ENCODE measurements around the gene CNOT4. TPM values are rescaled to one million over a fixed set of nuclear protein-coding genes. Genes with fewer than 3 reads are reported as not detected.

The CNOT4 gene
- total and polyA plus RNA-seq, 10 of the 15 experiments (the other 5 are each of a cell fraction or from before 2014, with no cell fraction given), result 9.4 to 29.6 (median 16.6) TPM

- no peaks in the 10 kb centered on the region for H3K9me3 ChIP-seq (replicated peaks; ENCODE audit: control insufficient read depth, insufficient read depth, low read length)
- CTCF ChIA-PET, result interaction anchor here (0.6 to 1.9 kb wide), 2 partner anchors 13 to 49 kb away, joined by 4 to 5 read pairs; no protein-coding TSS in a partner anchor
- H3K9ac ChIP-seq (ENCODE audit: control insufficient read depth, insufficient read depth, low read length), result no peak overlapping the region
- H2AFZ ChIP-seq (ENCODE audit: control insufficient read depth, low read depth, low read length), result no peak overlapping the region
- no peaks in the 10 kb centered on the region; a peak in 2 of 4 replicates for H3K27me3 ChIP-seq (replicated peaks in 1 of 2; ENCODE audit: control insufficient read depth in 2 of 2, insufficient read depth in 2 of 2, low read length in 1 of 2)
- intact Hi-C loops (cut with micrococcal nuclease; ENCODE audit: unreplicated experiment), result no loop called here
- RAD21 ChIA-PET (ENCODE audit: unreplicated experiment), result no interaction called here
- ATAC-seq, result no peak
- POLR2A ChIA-PET, result no interaction called here
- BruUV-seq (replicated peaks), result no TSS peak
- H4K20me1 ChIP-seq (ENCODE audit: control insufficient read depth, insufficient read depth), result no peaks in the 10 kb centered on the region
- H3K4me2 ChIP-seq (ENCODE audit: control insufficient read depth, insufficient read depth), result no peak overlapping the region
- H3K79me2 ChIP-seq (ENCODE audit: control insufficient read depth, insufficient read depth, low read length), result no peaks in the 10 kb centered on the region
- 22% methylated on average over 1 of the region's 1 CpG for WGBS (ENCODE audit: insufficient coverage, insufficient replicate concordance, low lambda C conversion rate, missing lambda C conversion rate)
- no peak overlapping the region for H3K27ac ChIP-seq (ENCODE audit: control insufficient read depth, insufficient read depth)
- FAIRE-seq, result no peak
- in situ Hi-C loops (cut with MboI), result no loop called here
- no peaks in the 10 kb centered on the region for H3K36me3 ChIP-seq (ENCODE audit: control insufficient read depth in 2 of 2, insufficient read depth in 2 of 2, low read length in 1 of 2)
- H3K4me3 ChIP-seq, result no peak overlapping the region
- no peak for DNase-seq (ENCODE audit: low read depth, low spot score)
- no peak for TF ChIP-seq TCF12 (IDR thresholded peaks at IDR 0.05; ENCODE audit: low read depth, low read length)
- no peak for TF ChIP-seq PAX5 (IDR thresholded peaks at IDR 0.05; ENCODE audit: borderline replicate concordance, low read depth, low read length)
- no peak for TF ChIP-seq YY1 (IDR thresholded peaks at IDR 0.05; ENCODE audit: low read depth, low read length)
- no peak for TF ChIP-seq ZBTB4 (CRISPR knock-in tag; IDR thresholded peaks at IDR 0.05)
- TF ChIP-seq ETV6 (conservative IDR thresholded peaks at IDR 0.05 in 1 of 2, IDR thresholded peaks at IDR 0.05 in 1 of 2; ENCODE audit: borderline replicate concordance in 1 of 2, low read depth in 1 of 2), result no peak
- no peak for TF ChIP-seq BCL11A (IDR thresholded peaks at IDR 0.05; ENCODE audit: low read depth, low read length)
- TF ChIP-seq ZNF217 (IDR thresholded peaks at IDR 0.05), result no peak
- TF ChIP-seq, protein P1, sequence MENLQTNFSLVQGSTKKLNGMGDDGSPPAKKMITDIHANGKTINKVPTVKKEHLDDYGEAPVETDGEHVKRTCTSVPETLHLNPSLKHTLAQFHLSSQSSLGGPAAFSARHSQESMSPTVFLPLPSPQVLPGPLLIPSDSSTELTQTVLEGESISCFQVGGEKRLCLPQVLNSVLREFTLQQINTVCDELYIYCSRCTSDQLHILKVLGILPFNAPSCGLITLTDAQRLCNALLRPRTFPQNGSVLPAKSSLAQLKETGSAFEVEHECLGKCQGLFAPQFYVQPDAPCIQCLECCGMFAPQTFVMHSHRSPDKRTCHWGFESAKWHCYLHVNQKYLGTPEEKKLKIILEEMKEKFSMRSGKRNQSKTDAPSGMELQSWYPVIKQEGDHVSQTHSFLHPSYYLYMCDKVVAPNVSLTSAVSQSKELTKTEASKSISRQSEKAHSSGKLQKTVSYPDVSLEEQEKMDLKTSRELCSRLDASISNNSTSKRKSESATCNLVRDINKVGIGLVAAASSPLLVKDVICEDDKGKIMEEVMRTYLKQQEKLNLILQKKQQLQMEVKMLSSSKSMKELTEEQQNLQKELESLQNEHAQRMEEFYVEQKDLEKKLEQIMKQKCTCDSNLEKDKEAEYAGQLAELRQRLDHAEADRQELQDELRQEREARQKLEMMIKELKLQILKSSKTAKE (IDR thresholded peaks at IDR 0.05; ENCODE audit: low read depth, poor library complexity, severe bottlenecking), result no peak
- TF ChIP-seq NFYA (IDR thresholded peaks at IDR 0.05; ENCODE audit: borderline replicate concordance, low read depth, low read length), result no peak
- TF ChIP-seq MEF2A (IDR thresholded peaks at IDR 0.05; ENCODE audit: insufficient read depth, low read depth, low read length), result no peak
- SMC1A ChIA-PET (ENCODE audit: uncharacterized antibody, unreplicated experiment), result interaction anchor here (1.0 kb wide), 1 partner anchor 13 kb away, joined by 3 read pairs; no protein-coding TSS in a partner anchor
- no peaks in the 10 kb centered on the region for H3K4me1 ChIP-seq (ENCODE audit: control insufficient read depth, insufficient read depth, low read length)
Observed at GRCh38 chr7:135322571-135323340, 187.1 kb downstream of the CNOT4 start.

All from GM12878 (cell line).